ENCODE data around the gene HRH1. TPM values are rescaled to one million over a fixed set of nuclear protein-coding genes. Genes with fewer than 3 reads are reported as not detected.
"Not testable (repeated sequence)": the region's sequence is repeated elsewhere in the genome, so short reads cannot be mapped to it uniquely, and the experiment has no call there.

The HRH1 gene, protein sequence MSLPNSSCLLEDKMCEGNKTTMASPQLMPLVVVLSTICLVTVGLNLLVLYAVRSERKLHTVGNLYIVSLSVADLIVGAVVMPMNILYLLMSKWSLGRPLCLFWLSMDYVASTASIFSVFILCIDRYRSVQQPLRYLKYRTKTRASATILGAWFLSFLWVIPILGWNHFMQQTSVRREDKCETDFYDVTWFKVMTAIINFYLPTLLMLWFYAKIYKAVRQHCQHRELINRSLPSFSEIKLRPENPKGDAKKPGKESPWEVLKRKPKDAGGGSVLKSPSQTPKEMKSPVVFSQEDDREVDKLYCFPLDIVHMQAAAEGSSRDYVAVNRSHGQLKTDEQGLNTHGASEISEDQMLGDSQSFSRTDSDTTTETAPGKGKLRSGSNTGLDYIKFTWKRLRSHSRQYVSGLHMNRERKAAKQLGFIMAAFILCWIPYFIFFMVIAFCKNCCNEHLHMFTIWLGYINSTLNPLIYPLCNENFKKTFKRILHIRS
- total RNA-seq: 10 to 100 TPM in 1 of 2 donors, 1 to 10 TPM in 1; 5.5 to 11.4 TPM
- long read RNA-seq, donor 1, full-length matches to known transcripts: 1 of 6 reads
- long read RNA-seq, donor 1, partial matches to known transcripts: 0 of 6 reads
- long read RNA-seq, donor 1, other reads (novel, unspliced or antisense): 5 of 6 reads
- long read RNA-seq, donor 2, full-length matches to known transcripts: 39 of 66 reads
- long read RNA-seq, donor 2, partial matches to known transcripts: 13 of 66 reads
- long read RNA-seq, donor 2, other reads (novel, unspliced or antisense): 14 of 66 reads

DNA sequence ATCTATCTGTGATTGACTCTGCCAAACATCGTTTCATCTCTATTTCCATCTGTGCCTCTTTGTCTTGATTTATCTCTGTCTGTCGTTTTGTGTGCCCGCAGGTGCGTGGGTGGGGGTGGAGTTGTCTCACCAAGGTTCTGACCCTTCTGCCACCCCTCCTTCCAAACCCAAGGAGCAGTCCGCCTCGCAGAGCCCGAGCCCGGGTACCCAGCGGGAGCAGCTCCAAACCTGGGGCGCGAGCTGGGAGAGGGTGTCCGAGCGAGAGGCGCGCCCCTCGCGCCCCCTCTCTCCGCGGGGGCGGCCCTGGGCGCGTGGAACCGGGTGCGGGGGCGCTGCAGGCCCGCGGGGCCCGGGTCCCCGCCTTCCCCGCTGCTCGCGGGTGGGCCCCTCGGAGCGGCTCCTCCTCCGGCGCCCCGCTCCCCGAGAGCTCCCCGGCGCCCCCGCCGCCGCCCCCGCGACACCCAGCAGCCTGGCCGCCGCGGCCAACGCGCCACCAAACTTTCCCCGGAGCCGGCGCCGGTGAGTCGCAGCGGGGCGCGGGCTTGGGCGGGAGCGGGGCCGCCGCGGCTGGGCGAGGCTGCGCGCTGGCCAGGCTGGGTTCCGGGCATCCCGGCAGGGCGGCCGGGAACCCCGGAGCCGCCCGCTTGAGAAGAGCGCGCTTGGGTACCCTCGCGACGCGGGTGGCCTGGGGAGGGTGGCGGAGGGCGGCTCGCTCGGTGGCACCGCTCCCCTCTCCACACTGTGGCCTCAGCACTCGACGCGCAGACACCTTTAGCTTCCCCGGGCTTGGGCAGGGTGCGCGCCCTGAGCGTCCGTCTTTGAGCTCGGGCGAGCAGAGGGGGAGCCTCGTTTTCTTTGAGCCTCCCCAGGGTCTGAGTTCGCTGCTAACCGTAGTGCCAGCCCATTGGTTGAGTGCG lies at the start of gene HRH1:
Gene HRH1 (plus strand): TSS at position 458 of the 917 bp plus-strand sequence. CDS start 104,545 bp downstream, outside the sequence.
- DNase-seq (ENCODE audit: low spot score): no peak
- intact Hi-C loops (cut with DNase I): loop anchor here in 1 of 2 donors (10.0 kb wide), 1 partner anchor 171 kb away; no protein-coding TSS in a partner anchor

DNA sequence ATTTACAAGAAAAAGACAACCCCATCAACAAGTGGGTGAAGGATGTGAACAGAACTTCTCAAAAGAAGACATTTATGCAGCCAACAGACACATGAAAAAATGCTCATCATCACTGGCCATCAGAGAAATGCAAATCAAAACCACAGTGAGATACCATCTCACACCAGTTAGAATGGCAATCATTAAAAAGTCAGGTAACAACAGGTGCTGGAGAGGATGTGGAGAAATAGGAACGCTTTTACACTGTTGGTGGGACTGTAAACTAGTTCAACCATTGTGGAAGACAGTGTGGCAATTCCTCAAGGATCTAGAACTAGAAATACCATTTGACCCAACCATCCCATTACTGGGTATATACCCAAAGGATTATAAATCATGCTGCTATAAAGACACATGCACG lies 41.0 kb upstream of the HRH1 start:
- intact Hi-C loops (cut with DNase I); DNase-seq (ENCODE audit: low spot score): not testable (repeated sequence)

DNA sequence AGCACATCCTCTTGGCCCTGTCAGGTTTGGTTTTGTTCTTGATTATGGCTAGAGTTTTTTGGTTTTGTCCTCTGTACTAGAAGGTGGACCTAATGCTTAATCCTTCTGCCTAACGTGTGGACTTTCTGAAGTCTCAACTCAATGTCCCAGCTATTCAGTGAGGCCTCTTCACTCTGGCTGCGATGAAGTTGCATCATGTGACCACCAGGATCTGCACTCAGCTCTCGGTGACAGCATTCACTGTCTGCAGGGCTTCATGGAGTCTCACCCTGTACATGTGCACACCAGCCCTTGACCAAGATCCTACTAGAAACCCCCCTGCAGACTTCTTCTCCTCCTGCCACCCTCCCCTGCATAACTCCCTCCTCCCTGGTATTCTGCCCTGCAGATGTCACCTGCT lies 38.7 kb upstream of the HRH1 start:
- intact Hi-C loops (cut with DNase I): no loop called here
- DNase-seq (ENCODE audit: low spot score): no peak

DNA sequence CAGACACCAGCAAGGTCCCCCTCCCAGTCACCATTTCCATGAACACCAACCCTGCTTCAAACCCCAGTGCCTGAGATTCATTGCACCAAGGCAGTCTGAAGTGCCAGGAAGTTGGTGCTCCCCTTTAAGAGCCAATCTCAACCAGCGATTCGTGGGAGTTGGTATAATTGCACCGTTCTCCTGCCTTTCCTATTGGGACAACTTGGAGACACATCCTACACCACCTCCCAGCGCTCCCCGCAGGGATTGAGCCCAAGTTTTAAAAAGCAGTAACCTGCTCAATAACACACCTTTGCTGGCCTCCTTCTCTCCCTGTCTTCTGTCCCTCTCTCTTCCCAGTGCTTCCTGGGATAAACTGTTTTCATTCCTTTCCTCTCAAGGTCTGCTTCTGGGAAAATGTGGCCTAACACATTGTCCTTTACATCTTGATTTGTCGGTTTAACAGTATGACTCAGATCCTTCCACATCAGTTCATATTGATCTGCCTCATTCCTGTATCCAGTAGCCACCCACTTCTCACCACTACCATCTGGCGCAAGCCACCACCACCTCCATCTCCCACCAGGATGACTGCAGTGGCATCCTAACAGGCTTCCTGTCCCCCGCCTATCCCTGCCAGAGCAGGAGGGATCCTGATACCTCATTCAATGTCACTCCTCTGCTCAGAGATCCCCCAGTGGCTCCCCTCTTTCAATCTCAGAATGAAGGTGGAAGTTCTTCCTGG lies 37.8 kb upstream of the HRH1 start:
- no peak for DNase-seq (ENCODE audit: low spot score)
- intact Hi-C loops (cut with DNase I): no loop called here

DNA sequence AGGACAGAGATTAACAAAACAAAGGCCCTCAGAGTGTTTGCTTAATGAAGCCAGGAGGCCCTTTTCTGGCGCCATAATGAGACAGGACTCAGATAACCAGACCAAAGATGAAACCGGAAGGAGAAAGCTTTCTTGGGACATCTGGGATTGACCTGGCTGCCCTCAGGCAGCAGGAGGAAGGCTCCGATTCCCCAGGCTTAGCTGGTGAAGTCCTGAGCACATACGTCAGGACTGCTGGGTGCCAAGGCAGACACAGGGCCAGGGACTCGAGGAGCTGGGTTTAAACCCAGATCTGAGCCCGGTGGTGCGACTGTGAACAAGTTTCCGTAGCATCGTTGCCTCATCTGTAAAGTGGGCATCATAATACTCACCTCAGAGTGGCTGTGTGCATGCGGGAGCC lies 36.7 kb upstream of the HRH1 start:
- DNase-seq (ENCODE audit: low spot score): no peak
- intact Hi-C loops (cut with DNase I): no loop called here

DNA sequence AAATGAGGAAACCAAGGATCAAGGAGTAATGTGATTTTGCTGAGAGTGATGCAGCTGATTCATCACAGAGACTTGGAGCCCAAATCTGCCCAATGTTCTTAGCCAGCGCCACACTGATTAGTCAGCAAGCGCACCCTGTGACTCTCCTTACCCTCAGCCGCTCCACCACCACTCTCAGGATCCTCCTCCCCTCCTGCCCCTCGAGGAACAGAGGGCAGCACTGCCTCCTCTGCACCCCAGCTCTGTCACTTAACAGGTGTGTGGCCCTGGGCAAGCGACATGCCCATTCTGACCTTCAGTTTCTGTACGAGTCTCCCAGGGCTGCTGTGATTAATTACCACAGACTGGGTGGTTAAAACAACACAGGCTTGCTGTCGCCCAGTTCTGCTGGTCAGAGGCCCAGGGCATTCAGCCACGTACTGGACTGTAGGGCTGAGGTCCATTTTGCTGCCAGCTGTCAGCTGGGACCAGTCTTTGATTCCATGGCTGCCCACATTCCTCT lies 36.1 kb upstream of the HRH1 start:
- no peak for DNase-seq (ENCODE audit: low spot score)

DNA sequence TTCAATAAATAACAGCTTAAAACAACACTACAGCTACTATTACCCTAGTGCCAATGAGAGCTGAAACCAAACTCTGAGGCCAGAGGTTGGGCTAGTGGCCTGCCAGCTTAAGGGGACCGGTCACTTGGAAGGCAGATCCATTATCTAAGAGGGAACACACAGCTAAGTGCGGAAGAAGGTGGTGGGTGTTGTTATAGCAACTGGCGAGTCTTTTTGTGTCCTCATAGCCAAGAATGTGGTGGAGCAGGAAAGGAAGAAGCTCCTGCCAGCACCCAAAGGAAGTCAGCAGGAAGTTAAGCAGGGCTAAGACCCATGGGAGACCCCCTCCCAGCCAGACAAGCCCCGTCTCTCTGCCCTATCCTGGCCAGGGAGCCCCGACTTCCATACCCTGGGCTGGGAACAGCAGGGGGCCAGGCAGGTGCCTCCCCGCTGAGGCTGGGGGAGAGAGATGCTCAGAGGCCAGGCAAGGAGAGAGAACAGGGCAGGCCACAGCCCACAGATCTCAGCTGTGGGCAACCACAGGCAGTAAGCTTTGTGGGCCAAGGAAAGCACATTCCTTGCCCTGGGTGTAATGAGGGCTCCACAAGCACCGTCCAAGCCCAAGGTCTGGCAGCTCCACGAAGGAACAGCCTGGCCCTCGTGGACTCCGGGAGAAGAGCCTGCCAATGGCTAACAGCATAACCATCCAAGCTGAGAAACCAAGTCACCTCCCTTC lies 34.0 kb upstream of the HRH1 start:
- no peak for DNase-seq (ENCODE audit: low spot score)
- intact Hi-C loops (cut with DNase I): no loop called here

More for the DNA sequence above, 36.1 kb upstream of the HRH1 start:
- intact Hi-C loops (cut with DNase I): no loop called here

DNA sequence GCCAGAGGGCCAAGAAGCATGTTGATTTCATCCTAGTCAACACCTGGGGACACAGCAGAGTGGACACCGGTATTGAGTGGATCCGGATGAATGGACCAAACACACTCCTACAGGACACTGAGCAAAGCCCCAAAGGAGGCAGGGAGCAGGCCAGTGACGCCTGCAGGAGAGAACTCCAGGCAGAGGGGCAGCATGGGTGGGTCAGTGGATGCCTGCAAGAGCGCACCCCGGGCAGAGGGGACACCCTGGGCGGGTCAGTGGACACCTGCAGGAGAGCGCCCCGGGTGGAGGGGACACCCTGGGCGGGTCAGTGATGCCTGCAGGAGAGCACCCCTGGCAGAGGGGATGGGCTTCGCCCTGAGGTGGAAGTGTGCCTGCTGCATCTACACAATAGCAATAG lies 27.6 kb upstream of the HRH1 start:
- intact Hi-C loops (cut with DNase I): no loop called here
- DNase-seq (ENCODE audit: low spot score): no peak

DNA sequence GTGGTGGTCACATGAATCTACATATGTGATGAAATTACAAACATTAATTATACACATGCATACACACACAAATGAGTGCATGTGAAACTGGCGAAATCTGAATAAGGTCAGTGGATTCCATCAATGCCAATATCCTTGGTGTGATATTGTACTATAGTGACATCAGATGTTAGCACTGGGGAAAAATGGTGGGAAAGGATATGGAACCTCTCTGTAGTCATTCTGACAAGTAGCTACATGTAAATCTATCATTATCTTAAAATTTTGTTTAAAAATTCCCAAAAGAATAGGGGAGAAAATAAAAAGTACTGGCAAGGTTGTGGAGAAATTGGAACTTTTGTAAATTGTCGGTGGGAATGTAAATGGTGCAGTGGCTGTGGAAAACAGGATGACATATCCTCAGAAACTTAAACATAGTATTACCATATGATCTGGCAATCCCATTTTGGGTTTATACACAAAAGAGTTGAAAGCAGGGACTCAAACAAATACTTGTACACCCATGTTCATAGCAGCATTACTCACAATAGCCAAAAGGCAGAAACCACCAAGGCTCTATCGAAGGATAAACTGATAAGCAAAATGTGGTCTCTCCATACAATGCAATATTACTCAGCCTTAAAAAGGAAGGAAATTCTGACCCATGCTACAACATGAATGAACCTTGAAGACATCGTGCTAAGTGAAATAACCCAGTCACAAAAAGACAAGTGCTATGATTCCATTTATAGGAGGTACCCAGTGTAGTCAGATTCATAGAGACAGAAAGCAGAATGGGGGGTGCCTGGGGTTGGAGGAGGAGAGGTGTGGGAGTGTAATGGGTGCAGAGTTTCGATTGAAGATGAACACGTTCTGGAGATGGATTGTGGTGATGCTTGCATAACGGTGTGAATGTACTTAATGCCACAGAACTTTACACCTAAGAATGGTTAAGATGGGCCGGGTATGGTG lies 25.3 kb upstream of the HRH1 start:
- no peak for DNase-seq (ENCODE audit: low spot score)
- intact Hi-C loops (cut with DNase I): no loop called here

DNA sequence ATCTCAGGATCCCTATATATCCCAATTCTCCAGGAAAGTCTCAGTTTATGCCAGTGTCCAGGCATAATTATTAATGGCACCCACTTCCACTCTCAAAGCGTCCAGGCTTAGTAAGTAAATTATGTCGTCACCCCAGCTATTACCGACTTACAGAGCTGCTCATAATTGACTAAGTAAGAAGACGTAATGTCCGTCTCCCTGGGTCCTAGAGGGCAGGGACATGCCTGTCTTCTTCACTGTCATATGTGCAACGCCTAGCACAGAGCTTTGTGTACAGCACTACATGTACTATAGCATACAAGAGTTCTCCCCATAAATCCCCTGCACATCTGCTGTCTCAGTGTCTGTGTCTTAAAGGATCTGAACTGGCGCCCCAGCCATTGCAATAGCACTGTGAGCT lies 23.9 kb upstream of the HRH1 start:
- intact Hi-C loops (cut with DNase I): no loop called here
- DNase-seq (ENCODE audit: low spot score): no peak

DNA sequence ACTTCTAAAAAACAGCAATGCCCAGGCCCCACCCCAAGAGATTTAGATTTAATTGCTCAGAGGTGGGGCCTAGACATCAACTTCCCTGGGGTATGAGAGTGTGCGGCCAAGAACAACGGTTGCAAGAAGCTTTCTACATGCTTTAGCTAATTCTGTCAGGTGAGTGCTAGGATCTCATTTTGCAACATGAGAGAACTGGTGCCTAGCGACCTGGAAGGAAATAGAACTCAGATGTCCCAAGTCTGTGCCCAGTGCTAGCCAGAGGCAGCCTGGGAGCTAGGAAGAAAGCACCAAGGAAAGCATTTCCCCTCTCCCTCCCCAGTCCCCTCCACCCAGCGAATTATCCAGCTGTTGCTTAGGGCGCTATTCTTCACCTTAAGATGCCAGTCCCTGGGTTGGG lies 22.9 kb upstream of the HRH1 start:
- intact Hi-C loops (cut with DNase I): no loop called here
- DNase-seq (ENCODE audit: low spot score): no peak

DNA sequence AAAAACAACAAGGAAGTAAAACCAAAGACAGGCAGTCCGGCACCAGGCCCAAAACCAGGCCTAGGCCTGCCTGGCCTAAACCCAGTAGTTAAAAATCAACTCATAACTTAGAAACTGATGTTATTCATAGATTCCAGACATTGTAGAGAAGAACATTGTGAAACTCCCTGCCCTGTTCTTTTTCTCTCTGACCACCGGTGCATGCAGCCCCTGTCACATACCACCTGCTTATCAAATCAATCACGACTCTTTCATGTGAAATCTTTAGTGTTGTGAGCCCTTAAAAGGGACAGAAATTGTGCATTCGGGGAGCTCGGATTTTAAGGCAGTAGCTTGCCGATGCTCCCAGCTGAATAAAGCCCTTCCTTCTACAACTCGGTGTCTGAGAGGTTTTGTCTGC lies 22.4 kb upstream of the HRH1 start:
- DNase-seq (ENCODE audit: low spot score); intact Hi-C loops (cut with DNase I): not testable (repeated sequence)

DNA sequence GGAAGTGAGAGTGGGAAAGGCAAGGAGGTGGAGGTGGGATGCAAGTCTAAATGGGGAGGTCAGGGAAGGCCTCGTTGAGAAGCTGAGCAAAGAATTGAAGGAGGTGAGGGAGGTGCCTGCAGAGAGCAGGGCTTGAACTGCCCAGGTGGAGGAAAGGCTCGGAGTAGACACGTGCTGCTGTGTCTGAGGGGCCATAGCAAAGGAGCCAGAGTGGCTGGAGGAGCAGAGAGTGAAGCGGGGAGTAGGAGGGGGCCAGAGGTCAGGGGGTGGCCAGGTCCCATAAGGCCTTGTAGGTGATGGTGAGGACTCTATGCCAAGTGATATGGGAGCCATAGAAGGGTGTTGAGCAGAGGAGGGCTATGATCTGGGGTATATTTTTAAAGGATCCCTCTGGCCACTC lies 21.4 kb upstream of the HRH1 start:
- DNase-seq (ENCODE audit: low spot score): no peak

DNA sequence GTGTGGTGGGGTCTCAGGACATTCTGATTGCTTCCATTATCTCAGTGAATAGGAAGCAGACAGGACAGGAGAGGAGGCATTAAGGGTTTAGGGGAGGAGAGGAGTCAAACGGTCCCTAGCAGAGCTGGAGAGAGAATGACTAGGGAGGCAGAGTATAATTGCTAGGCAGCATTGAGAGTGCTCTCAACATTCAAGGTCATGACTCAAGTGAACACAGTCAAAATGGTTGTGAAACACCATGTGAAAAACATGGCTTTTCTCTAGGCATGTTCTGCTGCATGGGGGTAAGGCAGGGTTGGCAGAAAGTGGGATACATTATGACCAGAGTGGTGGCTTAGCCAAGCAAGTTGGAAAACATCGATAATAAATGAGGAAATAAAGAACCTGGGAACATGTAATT lies 19.5 kb upstream of the HRH1 start:
- DNase-seq (ENCODE audit: low spot score): no peak
- intact Hi-C loops (cut with DNase I): no loop called here

More for the DNA sequence above, 21.4 kb upstream of the HRH1 start:
- intact Hi-C loops (cut with DNase I): no loop called here

DNA sequence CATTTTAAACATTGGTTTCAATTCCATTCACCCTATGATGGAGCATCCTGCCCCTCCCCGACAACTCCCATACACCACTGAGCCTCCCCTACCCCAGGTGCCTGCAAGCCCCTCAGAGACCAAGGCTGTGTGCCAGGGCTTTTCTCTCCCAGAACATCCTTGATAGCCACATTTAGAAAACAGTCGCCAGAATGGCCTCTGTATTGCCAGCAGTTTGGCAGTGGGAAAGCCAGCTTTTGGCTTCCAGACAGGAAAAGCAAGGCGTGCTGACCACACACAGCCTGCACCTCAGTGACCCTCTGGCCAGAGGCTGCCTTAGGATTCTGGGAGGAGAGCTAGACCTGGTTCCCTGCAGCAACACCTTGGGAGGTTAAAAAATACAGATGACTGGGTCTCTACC lies 18.2 kb upstream of the HRH1 start:
- no peak for DNase-seq (ENCODE audit: low spot score)
- intact Hi-C loops (cut with DNase I): no loop called here

DNA sequence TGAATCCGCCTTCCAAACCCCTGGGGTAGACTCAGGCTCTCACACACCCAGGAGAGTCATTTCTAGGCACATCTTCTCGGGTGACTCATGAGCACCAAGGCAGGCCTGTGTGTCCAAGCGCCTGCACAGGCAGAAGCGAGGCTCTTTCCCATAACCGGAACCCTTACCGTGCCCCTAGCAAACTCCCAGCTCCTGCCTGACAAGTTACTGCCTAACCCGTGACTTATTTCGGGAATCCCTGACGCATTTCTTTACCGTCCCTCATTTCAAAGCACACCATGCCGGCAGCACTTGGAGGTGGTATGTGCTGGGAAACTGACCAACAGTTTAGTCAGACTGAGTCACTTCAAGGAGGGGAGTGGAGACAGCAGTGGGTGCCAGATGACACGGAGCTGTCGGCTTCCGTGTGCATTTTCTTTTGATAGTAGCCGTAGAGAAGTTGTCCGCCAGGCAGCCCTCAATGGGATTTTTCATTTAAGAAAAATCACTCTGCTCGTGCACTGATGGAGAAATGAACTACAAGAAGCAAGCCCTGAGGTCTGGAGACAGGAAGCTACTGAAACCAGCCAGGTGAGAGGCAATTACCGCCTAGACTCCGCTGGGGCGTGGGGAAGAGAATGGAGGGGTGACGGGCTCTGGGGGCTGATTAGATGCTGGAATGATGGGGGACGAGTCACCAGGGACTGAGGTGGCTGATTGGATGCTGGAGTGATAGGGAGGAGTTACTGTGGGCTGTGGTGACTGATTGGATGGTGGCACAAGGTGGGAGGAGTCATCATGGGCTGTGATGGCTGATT lies 17.3 kb upstream of the HRH1 start:
- DNase-seq (ENCODE audit: low spot score): peak; percentile 92
- intact Hi-C loops (cut with DNase I): no loop called here

All from posterior vena cava (tissue), 2 donors.